GM19351 (cell line): ENCODE data around the gene CNNM2.
"Not testable (repeated sequence)": the region's sequence is repeated elsewhere in the genome, so short reads cannot be mapped to it uniquely, and the experiment has no call there.

Experiments
- ATAC-seq: cut with Tn5 transposase; IDR thresholded peaks from one replicate; pipeline ENCODE4 v1.9.1; 2021; ENCODE audit warnings: mild to moderate bottlenecking, moderate library complexity; ENCODE audit not compliant: unreplicated experiment

The CNNM2 gene

DNA sequence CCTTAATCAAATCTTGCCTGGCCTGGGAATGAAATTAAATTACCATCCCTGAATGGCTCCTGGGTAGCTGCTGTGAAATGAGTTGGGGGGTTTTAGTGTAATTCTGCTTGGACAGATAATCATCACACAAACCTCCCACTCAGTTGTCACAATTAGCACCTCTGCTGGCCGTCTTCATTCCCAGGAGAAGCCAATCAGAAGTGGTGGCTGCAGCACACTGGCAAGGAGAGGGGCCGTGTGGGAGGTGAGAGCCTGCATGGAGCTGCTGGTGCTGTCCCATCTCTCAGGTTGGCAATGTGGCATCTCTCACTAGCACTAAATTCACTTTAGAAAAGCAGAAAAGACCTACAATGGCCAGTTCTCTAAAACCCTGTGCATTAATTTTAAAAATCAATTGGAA lies 182.5 kb downstream of the CNNM2 start:
- ATAC-seq = no peak

DNA sequence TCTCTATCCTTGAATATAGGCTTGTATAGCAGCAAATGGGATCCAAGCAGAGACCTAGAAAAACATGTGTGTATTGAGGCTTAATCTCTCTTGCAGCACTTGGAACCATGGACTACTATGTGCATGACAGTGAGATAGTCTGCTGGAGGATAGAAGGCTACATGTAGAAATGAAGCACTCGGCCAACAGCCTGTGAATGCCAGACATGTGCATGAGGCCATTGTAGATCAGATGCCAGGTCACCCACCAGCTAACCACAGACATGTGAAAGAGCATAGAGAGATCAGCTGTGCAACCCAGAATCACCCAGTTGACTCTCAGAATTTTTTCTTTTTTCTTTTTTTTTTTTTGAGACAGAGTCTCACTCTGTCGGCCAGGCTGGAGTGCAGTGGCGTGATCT lies 184.1 kb downstream of the CNNM2 start:
- no peak for ATAC-seq

DNA sequence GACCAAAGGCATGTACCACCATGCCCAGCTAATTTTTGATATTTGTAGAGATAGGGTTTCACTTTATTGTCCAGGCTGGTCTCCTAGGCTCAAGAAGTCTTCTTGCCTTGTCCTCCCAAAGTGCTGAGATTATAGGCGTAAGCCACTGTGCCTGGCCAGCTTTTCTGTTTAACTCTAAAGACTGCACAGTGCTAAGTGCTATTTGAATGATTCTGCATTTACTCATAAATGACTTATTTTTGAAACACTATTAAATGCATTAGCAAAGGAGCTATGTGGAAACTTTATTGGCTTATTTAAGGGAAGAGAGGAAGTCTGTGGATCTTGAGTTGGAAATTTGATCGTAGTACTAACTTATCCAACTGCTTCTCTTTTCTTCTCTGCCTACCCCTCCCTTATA lies 185.9 kb downstream of the CNNM2 start:
- ATAC-seq = no peak

DNA sequence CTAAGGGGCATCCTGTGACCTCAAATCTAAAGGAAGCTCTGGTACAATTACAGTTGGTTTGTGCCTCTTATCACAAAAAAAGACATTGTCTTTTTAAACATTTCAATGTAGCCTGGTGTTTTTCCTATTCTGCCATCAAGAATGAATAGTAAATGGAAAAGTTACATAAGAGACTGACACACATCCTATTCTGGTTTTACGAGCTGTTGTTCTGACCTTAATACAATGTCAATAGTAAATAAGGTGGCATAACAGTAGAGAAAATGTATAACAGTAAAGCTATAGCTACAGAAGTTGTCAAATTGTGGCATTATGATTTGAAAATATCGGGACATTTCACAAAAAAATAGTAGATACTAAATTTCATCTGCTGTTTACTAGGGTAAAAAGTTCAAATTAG lies 186.6 kb downstream of the CNNM2 start:
- ATAC-seq = no peak

DNA sequence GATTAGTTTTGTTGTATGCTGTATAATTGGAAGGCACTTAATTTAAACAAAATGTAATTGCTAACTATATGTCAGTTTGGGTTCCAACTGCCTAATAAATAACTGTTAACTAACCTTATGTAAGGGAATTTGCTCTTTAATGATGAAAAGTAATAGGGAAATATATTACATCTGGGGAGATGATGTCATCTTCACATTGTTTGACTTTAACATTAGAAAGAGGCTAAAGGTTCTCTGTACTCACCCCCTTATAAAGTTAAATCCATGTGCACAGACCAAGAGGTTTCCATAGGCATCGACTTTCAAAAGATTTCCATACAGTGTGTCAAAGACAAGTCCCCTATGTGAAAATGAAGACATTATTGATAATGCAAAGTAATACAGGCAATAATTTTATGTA lies 187.4 kb downstream of the CNNM2 start:
- no peak for ATAC-seq

DNA sequence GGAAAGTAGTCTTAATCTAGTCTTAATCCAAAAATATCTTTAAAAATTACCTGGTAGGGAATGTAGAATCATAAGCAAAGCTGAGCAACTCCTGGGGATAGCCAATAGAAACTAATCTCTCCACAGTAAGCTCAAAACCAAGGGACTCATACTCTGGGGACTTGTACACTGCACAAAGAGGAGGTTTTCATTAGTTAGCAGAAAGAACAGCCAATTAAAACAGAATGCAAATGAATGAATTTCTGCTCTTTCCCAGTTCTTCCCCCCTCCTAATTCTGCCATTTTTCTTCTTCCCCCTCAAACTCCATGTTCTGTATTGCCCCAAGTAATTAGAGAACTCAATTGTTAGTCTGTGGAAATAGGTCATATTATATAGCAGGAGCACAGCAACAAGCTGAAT lies 188.4 kb downstream of the CNNM2 start:
- no peak for ATAC-seq

DNA sequence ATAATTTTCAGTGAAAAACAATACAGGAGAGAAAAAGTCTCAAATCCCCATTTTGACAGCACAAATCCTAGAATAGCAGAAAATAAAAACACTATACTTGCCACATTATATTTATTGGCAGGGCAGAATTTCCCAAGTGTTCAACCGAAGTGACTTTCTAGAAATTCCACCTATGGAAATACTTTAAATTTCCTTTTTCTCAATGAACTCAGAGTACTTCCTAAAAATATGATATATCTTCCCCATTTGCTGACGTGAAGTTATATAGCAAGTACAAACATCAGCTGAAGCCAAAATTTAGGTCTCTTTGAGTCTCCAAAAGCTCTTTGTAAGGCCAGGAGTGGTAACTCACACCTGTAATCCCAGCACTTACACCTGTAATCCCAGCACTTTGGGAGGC lies 191.7 kb downstream of the CNNM2 start:
- ATAC-seq = no peak

DNA sequence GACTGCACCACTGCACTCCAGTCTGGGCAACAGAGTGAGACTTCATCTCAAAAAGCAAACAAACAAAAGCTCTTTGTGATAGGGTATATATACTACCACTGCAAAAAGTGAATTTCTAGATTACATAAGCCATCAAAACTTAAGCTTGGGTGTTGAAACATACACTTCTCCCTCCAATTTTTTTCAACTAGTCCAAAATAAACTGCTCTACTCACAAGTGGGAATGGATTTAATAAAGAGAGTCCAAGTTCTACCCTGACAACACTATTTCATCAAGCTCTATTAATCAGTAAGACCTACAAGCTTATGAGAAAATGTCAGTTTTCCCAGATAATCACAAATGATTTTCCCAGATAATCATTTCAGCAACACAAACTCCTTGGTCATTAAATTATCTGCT lies 192.3 kb downstream of the CNNM2 start:
- no peak for ATAC-seq

DNA sequence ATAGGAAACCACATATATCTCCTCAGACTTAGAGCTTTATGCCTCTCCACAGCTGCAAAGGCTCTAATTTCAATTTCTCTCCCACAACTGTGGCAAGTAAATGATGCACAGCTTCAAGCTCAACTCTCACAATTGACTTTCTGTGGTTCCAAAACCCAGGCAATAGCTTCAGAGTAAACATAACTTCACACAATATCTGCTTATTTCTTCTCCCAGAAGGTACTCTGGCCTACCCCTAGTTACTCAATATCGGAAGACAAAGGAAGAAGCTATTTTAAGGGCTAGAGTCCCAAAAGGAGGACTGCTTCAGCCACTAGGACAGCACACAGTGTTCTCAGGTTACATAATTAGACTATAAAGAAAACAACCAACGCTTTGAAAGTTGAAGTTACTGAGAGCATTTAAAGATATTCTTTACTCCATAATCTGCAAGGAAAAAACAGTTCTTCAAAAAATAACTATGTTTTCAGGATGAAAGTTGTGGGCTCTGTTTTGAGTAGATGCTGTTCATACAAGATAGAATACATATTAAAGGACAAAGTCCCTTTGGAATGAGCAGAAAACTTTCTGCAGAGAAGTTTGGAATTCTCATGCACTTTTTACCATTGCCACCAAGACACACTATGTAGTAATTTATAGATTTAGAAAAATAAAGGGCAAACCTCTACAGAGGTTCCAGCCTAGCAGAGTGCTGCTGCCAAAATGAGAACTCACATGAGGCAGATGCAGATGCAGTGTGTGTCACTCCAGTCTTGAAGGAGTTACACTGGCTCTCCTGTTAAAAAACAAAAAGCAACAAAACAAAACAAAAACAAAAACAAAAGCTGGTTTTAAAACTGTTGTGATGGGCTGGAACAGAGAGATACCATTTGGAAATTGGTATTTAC lies 193.2 kb downstream of the CNNM2 start:
- peak; percentile 60 for ATAC-seq

DNA sequence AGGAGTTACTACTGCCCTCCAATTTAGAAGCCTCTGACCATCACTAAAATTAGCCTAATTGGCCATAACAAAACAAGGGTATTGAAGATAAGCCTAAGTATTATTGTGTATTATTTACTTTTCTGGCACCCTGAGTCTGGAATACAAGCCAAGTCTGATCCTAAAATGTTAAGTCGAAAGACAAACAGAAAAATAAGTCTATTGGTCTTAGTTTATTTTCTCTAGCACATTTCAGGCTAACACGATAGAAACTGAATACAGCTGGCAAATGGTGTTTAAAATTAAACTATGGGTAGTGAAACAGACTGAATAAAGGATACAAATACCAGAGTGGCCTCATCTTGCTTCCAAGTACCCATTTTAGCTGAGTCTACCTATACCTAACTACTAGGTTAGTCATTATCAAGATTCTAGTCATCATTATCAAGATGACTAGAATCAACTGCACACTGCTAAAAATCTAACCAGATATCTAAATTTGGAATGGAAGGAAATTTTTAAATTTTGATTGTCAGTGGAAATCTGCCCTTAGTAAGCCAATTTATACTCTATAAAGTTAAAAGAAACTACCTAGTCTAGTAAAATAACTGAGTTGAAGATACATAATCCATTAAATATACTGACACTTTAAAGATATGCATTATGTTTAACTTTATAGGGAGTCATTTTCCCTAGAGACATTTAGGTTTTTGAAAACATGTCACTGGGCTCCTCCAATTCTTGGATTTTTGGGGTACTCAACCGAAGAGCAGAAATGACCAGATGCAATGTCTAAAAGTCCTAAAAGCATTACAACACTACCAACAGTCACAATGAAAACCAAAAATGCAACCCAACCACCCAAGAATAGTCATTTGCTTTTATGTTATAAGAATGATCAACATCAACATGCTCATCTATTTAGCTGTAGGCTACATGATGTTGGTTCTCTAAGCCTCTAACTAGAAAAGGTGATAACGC lies 194.1 kb downstream of the CNNM2 start:
- no peak for ATAC-seq

DNA sequence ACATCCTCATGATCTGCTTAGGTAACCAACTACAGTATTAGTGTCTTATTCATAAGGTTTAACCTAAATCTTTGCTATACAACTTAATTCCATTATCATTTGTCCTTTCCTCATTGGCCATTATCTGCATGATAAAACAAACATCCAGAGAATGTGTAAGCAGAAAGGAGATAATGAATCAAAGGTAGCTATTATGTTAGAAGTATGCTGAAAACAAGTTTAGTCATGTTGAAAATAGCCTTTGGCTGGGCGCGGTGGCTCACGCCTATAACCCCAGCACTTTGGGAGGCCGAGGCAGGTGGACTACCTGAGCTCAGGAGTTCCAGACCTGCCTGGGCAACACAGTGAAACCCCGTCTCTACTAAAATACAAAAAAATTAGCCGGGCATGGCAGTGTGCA lies 196.8 kb downstream of the CNNM2 start:
- ATAC-seq = no peak

DNA sequence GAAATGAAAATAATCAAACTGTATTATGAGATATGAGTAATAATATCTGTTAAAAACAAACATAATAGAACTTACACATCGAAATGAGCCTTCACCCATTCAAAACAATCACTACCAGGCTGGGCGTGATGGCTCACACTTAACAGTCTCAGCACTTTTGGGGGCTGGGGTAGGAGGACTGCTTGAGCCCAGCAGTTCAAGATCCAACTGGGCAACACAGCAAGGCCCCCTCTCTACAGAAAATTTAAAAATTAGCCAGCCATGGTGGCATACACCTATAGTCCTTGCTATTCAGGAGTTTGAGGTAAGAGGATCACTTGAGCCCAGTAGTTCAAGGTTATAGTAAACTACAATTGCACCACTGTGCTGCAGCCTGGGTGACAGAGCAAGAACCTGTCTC lies 199.2 kb downstream of the CNNM2 start:
- no peak for ATAC-seq

DNA sequence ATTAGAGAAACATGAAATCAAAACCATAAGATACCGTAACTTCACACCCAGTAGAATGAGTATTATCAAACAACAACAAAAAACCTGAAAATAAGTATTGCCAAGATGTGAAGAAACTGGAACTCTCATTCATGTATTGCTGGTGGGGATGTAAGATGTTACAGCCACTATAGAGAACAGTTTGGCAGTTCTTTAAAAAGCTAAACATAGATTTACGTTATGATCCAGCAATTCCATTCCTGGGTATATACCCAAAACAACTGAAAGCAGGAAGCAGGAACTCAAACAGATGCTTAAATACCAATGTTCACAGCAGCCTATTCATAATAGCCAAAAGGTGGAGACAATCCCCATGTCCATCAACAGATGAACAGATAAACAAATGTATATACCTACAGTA lies 202.5 kb downstream of the CNNM2 start:
- no peak for ATAC-seq

DNA sequence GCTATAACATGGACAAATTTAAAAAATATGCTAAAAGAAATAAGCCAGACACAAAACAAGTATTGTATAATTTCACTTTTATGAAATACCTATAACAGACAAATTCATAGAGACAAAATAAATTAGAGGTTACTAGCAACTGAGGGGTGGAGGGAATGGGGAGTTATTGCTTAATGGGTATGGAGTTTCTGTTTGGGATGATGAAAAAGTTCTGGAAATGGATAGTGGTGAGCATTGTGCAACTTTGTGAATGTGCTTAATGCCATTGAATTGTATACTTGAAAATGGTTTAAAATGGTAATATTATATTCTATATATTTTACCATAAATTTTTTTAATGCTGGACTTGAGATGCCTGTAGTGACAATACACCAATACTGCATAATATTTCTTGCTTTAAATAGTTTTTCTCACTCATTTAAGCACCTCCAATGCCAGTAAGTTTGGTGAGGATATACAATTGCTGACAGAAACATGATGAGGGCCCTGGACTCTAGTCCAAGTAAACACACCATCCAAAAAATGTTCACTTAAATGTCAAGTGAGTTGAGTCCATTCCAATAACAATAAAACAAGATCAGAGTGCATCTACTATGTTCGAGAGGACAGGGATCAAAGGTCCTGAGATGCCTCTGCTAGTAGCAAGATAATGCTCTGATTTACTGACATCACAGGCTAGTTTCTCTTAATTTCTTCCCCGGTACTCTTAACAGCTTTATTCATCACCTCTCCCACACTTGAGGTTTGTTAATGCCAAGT lies 203.1 kb downstream of the CNNM2 start:
- ATAC-seq = no peak

DNA sequence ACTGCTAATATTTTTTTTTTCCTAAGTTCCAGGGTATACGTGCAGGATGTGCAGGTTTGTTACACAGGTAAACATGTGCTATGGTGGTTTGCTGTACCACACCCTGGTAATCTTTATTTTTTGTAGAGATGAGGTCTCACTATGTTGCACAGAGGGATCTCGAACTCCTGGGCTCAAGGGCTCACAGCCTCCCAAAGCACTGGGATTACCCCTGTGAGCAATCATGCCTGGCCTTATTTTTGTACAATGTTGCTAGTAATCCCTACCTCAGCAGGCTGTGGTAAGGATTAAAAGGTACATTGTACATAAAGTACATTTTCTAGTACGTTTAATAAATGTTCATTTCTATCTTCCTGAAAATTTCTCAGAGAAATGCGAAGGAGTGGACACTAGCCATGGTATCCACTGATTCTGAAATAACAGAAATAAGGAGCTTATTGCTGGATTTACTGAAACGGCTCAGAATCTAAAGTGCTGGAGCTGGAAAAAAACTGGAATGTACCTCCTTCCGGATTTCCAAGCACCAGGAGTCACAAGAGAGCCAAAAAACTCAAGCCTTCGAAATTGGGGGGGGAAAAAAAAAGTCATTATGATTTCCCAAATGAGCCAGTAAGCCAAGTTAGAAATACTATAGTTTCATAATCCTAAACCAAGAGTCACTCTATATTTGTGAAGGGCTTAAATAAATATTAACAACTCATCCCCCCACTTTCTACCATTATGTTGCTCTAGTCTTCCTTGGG lies 205.4 kb downstream of the CNNM2 start:
- no peak for ATAC-seq

DNA sequence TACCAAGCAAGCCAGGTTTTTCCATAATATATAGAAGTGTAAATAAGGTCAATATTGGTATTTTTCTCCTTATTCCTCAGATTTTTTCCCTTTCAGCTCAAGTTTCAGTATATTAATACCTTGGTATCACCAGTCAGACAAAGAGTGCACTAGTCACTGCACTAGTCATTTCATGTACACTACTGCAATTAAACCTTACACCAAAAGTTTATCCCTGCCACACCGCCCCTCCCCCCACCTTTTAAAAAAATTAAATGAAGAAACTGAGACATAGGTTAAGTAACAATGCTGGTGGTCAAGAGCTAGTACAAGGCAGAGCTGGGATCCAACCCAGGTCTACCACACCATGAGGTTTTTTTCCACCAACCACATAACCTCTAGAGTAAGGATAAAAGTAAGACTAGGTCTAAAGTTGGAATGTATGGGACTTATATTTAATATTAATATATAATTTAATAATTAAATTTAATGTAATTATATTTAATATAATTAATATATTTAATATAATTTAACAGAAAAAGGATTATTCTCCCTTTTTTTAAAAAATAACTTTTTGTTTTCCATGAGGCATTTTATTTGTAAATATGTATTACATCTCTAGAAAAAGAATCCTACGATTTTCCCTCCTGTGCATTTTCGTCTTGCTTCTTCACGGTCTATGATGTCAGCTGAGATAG lies 206.5 kb downstream of the CNNM2 start:
- no peak for ATAC-seq

DNA sequence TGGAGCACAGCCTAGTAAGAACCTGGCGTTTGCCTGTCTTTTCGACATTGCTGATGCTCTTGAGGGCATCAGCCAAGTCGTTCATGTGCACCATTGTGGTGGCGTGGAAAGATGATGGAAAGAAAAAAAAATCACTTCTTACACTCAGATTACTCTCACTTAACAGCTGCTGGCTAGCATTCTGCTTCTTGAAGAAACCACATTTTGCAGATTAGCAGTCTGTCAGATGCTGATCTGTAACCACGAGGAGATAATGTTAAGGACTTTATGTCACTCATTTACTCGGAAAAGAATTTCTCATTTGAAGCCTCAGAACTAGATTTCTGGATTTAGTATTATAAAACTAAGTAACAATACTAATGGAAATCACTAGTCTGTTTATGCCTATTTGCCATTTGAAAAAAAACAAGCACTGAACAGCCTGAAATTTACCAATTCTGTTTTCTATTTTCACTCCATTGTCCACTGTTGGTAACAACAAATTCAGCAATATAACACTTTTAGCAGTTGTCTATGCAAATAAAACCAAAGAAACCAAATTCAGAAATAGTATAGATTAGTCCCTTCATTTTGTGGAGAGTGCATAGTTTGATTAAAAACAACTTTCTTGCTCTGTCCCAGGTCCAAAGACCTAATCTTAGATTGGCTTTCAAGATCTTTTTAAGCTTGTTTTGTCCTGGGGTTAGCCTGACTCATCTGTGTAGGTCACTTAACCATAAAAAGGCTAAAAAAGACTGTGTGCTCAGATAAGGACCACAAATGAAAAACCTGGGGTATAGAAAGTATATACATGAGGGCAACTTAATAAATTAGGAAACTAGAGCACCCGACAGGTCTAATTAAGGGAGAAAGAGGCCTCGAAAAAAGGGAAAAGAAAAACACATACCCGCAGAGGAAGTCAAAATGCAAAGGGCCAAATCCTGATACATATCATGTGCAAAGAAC lies 207.5 kb downstream of the CNNM2 start:
- ATAC-seq = peak; percentile 89

DNA sequence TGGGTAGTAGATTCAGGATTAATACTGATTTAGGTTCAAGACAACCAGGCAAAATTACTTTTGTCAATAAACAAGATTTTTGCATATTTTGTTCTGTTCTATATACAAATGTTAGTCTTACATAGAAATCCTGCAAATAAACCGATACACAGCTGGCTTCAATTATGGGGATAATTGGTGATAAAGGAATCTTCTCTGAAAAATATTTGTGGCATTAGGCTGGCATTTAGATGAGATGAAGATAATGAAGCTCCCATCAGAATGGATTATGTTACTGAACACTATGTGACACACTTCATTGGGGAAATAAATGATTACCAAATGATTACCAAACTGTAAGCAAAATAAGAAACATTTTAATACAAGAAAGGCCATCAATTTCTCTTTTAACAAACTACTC lies 209.1 kb downstream of the CNNM2 start:
- no peak for ATAC-seq

DNA sequence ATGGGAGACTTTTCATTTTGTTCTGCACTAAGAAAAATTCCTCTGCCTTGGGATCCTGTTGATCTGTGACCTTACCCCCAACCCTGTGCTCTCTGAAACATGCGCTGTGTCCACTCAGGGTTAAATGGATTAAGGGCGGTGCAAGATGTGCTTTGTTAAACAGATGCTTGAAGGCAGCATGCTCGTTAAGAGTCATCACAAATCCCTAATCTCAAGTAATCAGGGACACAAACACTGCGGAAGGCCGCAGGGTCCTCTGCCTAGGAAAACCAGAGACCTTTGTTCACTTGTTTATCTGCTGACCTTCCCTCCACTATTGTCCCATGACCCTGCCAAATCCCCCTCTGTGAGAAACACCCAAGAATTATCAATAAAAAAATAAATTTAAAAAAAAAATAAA lies 212.1 kb downstream of the CNNM2 start:
- not testable (repeated sequence) for ATAC-seq
